K562 (cell line): ENCODE results near the gene COA5. TPM values are rescaled to one million over a fixed set of nuclear protein-coding genes. Genes with fewer than 3 reads are reported as not detected.

Source experiments
- ATAC-seq: fragments of 200-7000 bp; cut with Tn5 transposase; 3 replicates; pipeline ENCODE4 v1.9.1; 2020; ENCODE audit warnings: moderate library complexity
- BruUV-seq: library from RNA; stranded (reverse); fragments of 400-500 nt; replicated peaks from 2 replicates; lab custom pipeline; 2021; lab: Mats Ljungman, UMichigan
- CTCF ChIA-PET: fragments of 300-600 bp; formaldehyde crosslinking; extraction: SDS; loops from one replicate; lab custom pipeline; 2021; ENCODE audit warnings: low intra/inter-chr PET ratio; lab: Yijun Ruan, JAX
- POLR2A ChIA-PET: fragments of 300-600, 350-650 bp; sonication (Branson Sonifier 250); formaldehyde crosslinking; extraction: SDS; loops from one replicate; lab custom pipeline; 2021; ENCODE audit warnings: antibody characterized with exemption, inconsistent platforms; lab: Yijun Ruan, JAX
- DNase-seq, 4 experiments: peaks; one replicate each; pipeline versions ENCODE4 v3.0.0 to v3.0.0-alpha.2; 2011 to 2018; ENCODE audit warnings: low spot score in 3 of 4, mixed read lengths in 3 of 4; ENCODE audit errors: extremely low read depth in 1 of 4
- FAIRE-seq: peaks from 2 replicates; lab custom pipeline; 2011; peaks lifted over from hg19 to GRCh38; lab: Jason Lieb, UNC
- H2AFZ ChIP-seq: 2 replicates; pipeline ENCODE4 v1.6.0; 2011; ENCODE audit warnings: low read depth, low read length, control low read depth, inconsistent platforms
- H3K27ac ChIP-seq: fragments of 200-600 bp; 3 replicates; pipeline ENCODE4 v1.8.0; 2011; ENCODE audit warnings: low read depth, mild to moderate bottlenecking, control low read depth, inconsistent platforms, low read length, moderate library complexity, mixed read lengths; ENCODE audit errors: extremely low read depth
- H3K27me3 ChIP-seq, 2 experiments: fragments of 300-600 bp in 1 of 2; 2 replicates in 1 of 2; 3 replicates in 1 of 2; pipeline versions ENCODE4 v1.6.0 to v1.8.0; 2011; ENCODE audit warnings: inconsistent platforms in 2 of 2, low read length in 2 of 2, mild to moderate bottlenecking in 1 of 2, mixed read lengths in 1 of 2, moderate library complexity in 1 of 2; ENCODE audit not compliant: control insufficient read depth in 2 of 2, insufficient read depth in 2 of 2
- H3K36me3 ChIP-seq: fragments of 300-600 bp; 3 replicates; pipeline ENCODE4 v1.8.0; 2011; ENCODE audit warnings: mild to moderate bottlenecking, low read length, inconsistent platforms; ENCODE audit not compliant: control insufficient read depth, insufficient read depth
- H3K4me1 ChIP-seq, 2 experiments: fragments of 200-600 bp in 1 of 2; replicated peaks in 1 of 2; 2 replicates in 1 of 2; 3 replicates in 1 of 2; pipeline versions ENCODE4 v1.5.1 to v1.8.0; 2011; ENCODE audit warnings: inconsistent platforms in 2 of 2, low read length in 2 of 2, mild to moderate bottlenecking in 1 of 2, mixed read lengths in 1 of 2, moderate library complexity in 1 of 2; ENCODE audit not compliant: control insufficient read depth in 2 of 2, insufficient read depth in 2 of 2
- H3K4me2 ChIP-seq: 2 replicates; pipeline ENCODE4 v1.6.1; 2011; ENCODE audit warnings: low read length, control low read depth, inconsistent platforms, mixed read lengths; ENCODE audit not compliant: insufficient read depth
- H3K4me3 ChIP-seq: fragments of 200-600 bp; sonication (generic), shearing (Covaris generic); 2 replicates; pipeline ENCODE4 v1.5.1; 2016; ENCODE audit warnings: control low read depth, inconsistent platforms
- H3K79me2 ChIP-seq: fragments of 200-600 bp; 3 replicates; pipeline ENCODE4 v1.8.0; 2011; ENCODE audit warnings: low read length, inconsistent platforms; ENCODE audit not compliant: control insufficient read depth, insufficient read depth
- H3K9ac ChIP-seq, 2 experiments: 2 replicates each; pipeline versions ENCODE4 v1.6.0 to v1.6.1; 2011; ENCODE audit warnings: low read depth in 2 of 2, low read length in 2 of 2, control low read depth in 1 of 2, inconsistent platforms in 1 of 2, mild to moderate bottlenecking in 1 of 2, mixed read lengths in 1 of 2; ENCODE audit not compliant: insufficient read depth in 1 of 2
- H3K9me1 ChIP-seq: one replicate; pipeline ENCODE4 v1.6.0; 2011; ENCODE audit warnings: inconsistent platforms, mild to moderate bottlenecking, low read length, moderate library complexity; ENCODE audit not compliant: control insufficient read depth, insufficient read depth
- H3K9me3 ChIP-seq: replicated peaks from 2 replicates; pipeline ENCODE4 v1.5.1; 2011; ENCODE audit warnings: low read depth, low read length, inconsistent platforms; ENCODE audit not compliant: control insufficient read depth, insufficient read depth
- H4K20me1 ChIP-seq: replicated peaks from 2 replicates; pipeline ENCODE4 v1.6.1; 2011; ENCODE audit warnings: low read length, inconsistent platforms, mixed read lengths; ENCODE audit not compliant: control insufficient read depth, insufficient read depth
- HDAC3 ChIP-seq: fragments of 450-650 bp; IDR thresholded peaks from 2 replicates; pipeline ENCODE4 v1.6.1; 2018; ENCODE audit warnings: borderline replicate concordance, mild to moderate bottlenecking, moderate library complexity; ENCODE audit not compliant: partially characterized antibody
- MYNN ChIP-seq, 2 experiments: sonication (generic); formaldehyde crosslinking in 1 of 2; IDR thresholded peaks; 2 replicates each; pipeline versions ENCODE4 v1.5.0 to v1.6.1; 2016 to 2020; ENCODE audit warnings: antibody characterized with exemption in 1 of 2, missing genetic modification reagents in 1 of 2
- NONO ChIP-seq, 2 experiments: fragments of 200-400 bp in 1 of 2; fragments of 450-650 bp in 1 of 2; formaldehyde crosslinking in 1 of 2; IDR thresholded peaks; 2 replicates each; pipeline ENCODE4 v1.6.1; 2017; ENCODE audit warnings: low read depth in 2 of 2, mild to moderate bottlenecking in 2 of 2, moderate library complexity in 2 of 2, low read length in 1 of 2
- SMAD3 ChIP-seq: fragments of 450-650 bp; formaldehyde crosslinking; conservative IDR thresholded peaks from 2 replicates; pipeline ENCODE4 v1.4.0; 2020; ENCODE audit warnings: mild to moderate bottlenecking
- SREBF2 ChIP-seq: sonication (generic); formaldehyde crosslinking; IDR thresholded peaks from 2 replicates; pipeline ENCODE4 v1.4.0; 2020; ENCODE audit warnings: mild to moderate bottlenecking, missing genetic modification reagents
- TCFL5 ChIP-seq: fragments of 250-450 bp; sonication (Bioruptor Pico); conservative IDR thresholded peaks from 2 replicates; pipeline ENCODE4 v1.6.1; 2021; ENCODE audit warnings: mild to moderate bottlenecking, moderate library complexity, matching md5 sums
- ZNF121 ChIP-seq: sonication (generic); formaldehyde crosslinking; conservative IDR thresholded peaks from 2 replicates; pipeline ENCODE4 v1.8.0; 2022; ENCODE audit warnings: missing genetic modification reagents
- ZNF212 ChIP-seq: fragments of 450-650 bp; formaldehyde crosslinking; IDR thresholded peaks from 2 replicates; pipeline ENCODE4 v1.4.0; 2020; ENCODE audit warnings: mild to moderate bottlenecking
- ZNF384 ChIP-seq: IDR thresholded peaks from 2 replicates; pipeline ENCODE4 v1.6.1; 2012; ENCODE audit warnings: low read depth, low read length, improper control_type of control experiment
- ZNF696 ChIP-seq: fragments of 250-450 bp; sonication (Bioruptor Pico); conservative IDR thresholded peaks from 2 replicates; pipeline ENCODE4 v1.4.0; 2020; ENCODE audit warnings: mild to moderate bottlenecking, moderate library complexity
- WGBS: fragments of 100-300 bp; shearing (Covaris generic); methylation state at CpG from one replicate; pipeline ENCODE4 v1.1.6; 2016; ENCODE audit warnings: low coverage, mixed read lengths; ENCODE audit not compliant: insufficient coverage; ENCODE audit errors: missing lambda C conversion rate; 5-methylcytosine and 5-hydroxymethylcytosine counted together
- in situ Hi-C: fragments of 300-500 bp; cut with MboI; formaldehyde crosslinking; loops from 4 replicates; pipeline ENCODE4 v1.15.0; 2018; ENCODE audit warnings: inconsistent platforms, mixed read lengths
- intact Hi-C: fragments of 100-400 bp; cut with micrococcal nuclease; formaldehyde crosslinking; loops from 2 replicates; pipeline ENCODE4 v1.14.2; 2022
- polyA plus RNA-seq, 8 experiments: library from polyadenylated mRNA; depleted of rRNA in 4 of 8; stranded (reverse) in 5 of 8; unstranded in 3 of 8; fragments of >200 nt; fragmentation: Nextera tagmentation in 2 of 8; fragmentation: Illumina TruSeq in 1 of 8; extraction: Ambion mirVana in 2 of 8; extraction: Trizol in 1 of 8; gene quantifications; 2 replicates each; pipeline versions ENCODE4 v1.2.1 to v1.2.3, GENCODE V29; 2011 to 2014; ENCODE audit warnings: inconsistent platforms in 1 of 8, missing spikeins in 1 of 8
- total RNA-seq, 7 experiments: library from RNA; depleted of rRNA in 6 of 7; stranded (reverse); fragments of >200 nt in 6 of 7; fragmentation: Illumina TruSeq in 2 of 7; extraction: Trizol in 2 of 7; gene quantifications; 2 replicates each; pipeline versions ENCODE4 v1.2.1 to v1.2.3, GENCODE V29; 2011 to 2021; ENCODE audit warnings: low replicate concordance in 1 of 7
- TF ChIP-seq, protein P1 (sequence below): sonication (generic); formaldehyde crosslinking; IDR thresholded peaks from 2 replicates; pipeline ENCODE4 v1.4.0; 2020; ENCODE audit warnings: mild to moderate bottlenecking, missing genetic modification reagents
- TF ChIP-seq, protein P2 (sequence below): fragments of 200-800 bp; sonication (Bioruptor generic); IDR thresholded peaks from 2 replicates; pipeline ENCODE4 v1.6.1; 2017; ENCODE audit warnings: missing genetic modification characterization, missing compliant biosample characterization
- TF ChIP-seq, protein P3 (sequence below): sonication (generic); formaldehyde crosslinking; IDR thresholded peaks from 2 replicates; pipeline ENCODE4 v1.9.0; 2022; ENCODE audit warnings: mild to moderate bottlenecking, missing genetic modification reagents
- TF ChIP-seq, protein P4 (sequence below): sonication (generic); formaldehyde crosslinking; IDR thresholded peaks from 2 replicates; pipeline ENCODE4 v1.8.1; 2023; ENCODE audit warnings: mild to moderate bottlenecking, missing genetic modification reagents

COA5 gene
- total and polyA plus RNA-seq, 9 of the 15 experiments (the other 6 are each of a cell fraction or from before 2014, with no cell fraction given): 17.9 to 77.6 (median 33.4) TPM

DNA sequence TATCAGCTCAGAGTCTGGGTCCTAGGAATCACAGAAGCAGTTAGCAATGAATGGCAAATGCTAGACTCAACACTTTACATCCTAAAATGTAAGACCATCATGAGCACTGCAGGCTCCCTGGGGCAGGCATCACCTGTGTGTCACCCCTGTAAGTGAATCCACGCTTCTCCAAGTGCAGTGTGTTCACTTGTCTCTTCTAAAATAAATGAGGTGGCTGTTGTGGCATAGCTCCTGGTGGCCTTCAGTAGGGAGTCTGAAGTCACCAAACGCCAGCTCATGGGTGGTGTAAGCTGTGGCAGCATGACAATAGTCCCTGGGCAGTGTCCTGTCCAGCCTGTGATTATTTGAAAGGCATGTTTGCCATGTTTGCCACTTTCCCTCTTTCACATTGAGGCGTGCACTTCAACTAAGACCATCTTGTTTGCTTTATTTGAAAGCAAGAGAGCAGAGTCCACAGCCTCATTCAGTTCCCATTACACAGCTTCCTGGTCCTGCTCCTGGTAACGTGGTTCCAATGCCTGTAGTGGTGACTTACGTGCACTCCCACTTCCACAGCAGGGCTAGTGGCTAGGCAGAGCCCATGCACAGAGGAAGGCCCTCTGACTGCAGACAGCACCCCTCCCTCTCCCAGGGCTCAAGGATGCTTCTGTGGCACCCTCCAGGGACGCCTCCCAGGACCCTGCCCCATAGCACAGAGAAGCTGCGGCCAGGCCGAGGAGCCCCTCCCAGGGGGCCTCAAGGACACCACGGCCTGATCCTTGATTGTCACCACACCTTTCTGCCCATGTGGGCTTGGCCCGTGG is 24.3 kb downstream of the COA5 start:
- DNase-seq (no peak), FAIRE-seq (no peak), ATAC-seq (no peak)
- CTCF ChIA-PET: no interaction called here
- Histone ChIP-seq H3K4me2 (no peak overlapping the region), H3K4me1 (peaks cover 0 to 3% of the 10 kb centered on the region in 2 experiments; a peak in 1 of 5 replicates), H3K9me3 (no peaks in the 10 kb centered on the region), H3K27ac (no peak overlapping the region), H3K4me3 (no peak overlapping the region), H4K20me1 (no peaks in the 10 kb centered on the region), H3K9me1 (no peaks in the 10 kb centered on the region), H3K27me3 (no peaks in the 10 kb centered on the region), H3K79me2 (no peaks in the 10 kb centered on the region), H3K36me3 (peaks cover 9% of the 10 kb centered on the region; the same call in 2 of the 3 replicates), H2AFZ (no peak overlapping the region), H3K9ac (no peak overlapping the region; a peak in 1 of 4 replicates)
- no TSS peak for BruUV-seq
- POLR2A ChIA-PET: interaction anchor here (0.8 kb wide), 1 partner anchor 22 kb away, joined by 3 read pairs; no protein-coding TSS in a partner anchor
- in situ Hi-C loops (no loop called here), intact Hi-C loops (no loop called here)
- WGBS: 70% methylated on average over 9 of the region's 10 CpGs
- TF ChIP-seq, protein P1, sequence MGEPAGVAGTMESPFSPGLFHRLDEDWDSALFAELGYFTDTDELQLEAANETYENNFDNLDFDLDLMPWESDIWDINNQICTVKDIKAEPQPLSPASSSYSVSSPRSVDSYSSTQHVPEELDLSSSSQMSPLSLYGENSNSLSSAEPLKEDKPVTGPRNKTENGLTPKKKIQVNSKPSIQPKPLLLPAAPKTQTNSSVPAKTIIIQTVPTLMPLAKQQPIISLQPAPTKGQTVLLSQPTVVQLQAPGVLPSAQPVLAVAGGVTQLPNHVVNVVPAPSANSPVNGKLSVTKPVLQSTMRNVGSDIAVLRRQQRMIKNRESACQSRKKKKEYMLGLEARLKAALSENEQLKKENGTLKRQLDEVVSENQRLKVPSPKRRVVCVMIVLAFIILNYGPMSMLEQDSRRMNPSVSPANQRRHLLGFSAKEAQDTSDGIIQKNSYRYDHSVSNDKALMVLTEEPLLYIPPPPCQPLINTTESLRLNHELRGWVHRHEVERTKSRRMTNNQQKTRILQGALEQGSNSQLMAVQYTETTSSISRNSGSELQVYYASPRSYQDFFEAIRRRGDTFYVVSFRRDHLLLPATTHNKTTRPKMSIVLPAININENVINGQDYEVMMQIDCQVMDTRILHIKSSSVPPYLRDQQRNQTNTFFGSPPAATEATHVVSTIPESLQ (CRISPR knock-in tag): no peak
- TF ChIP-seq, protein P2, sequence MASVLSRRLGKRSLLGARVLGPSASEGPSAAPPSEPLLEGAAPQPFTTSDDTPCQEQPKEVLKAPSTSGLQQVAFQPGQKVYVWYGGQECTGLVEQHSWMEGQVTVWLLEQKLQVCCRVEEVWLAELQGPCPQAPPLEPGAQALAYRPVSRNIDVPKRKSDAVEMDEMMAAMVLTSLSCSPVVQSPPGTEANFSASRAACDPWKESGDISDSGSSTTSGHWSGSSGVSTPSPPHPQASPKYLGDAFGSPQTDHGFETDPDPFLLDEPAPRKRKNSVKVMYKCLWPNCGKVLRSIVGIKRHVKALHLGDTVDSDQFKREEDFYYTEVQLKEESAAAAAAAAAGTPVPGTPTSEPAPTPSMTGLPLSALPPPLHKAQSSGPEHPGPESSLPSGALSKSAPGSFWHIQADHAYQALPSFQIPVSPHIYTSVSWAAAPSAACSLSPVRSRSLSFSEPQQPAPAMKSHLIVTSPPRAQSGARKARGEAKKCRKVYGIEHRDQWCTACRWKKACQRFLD: no peak
- no peak for TF ChIP-seq ZNF121 (CRISPR knock-in tag)
- TF ChIP-seq ZNF384: no peak
- no peak for TF ChIP-seq TCFL5
- TF ChIP-seq, protein P3, sequence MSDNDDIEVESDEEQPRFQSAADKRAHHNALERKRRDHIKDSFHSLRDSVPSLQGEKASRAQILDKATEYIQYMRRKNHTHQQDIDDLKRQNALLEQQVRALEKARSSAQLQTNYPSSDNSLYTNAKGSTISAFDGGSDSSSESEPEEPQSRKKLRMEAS (CRISPR knock-in tag): no peak
- TF ChIP-seq, protein P4, sequence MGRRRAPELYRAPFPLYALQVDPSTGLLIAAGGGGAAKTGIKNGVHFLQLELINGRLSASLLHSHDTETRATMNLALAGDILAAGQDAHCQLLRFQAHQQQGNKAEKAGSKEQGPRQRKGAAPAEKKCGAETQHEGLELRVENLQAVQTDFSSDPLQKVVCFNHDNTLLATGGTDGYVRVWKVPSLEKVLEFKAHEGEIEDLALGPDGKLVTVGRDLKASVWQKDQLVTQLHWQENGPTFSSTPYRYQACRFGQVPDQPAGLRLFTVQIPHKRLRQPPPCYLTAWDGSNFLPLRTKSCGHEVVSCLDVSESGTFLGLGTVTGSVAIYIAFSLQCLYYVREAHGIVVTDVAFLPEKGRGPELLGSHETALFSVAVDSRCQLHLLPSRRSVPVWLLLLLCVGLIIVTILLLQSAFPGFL (CRISPR knock-in tag): no peak
- TF ChIP-seq NONO (IDR thresholded peaks at IDR 0.05; ENCODE audit: low read depth in 2 of 2, low read length in 1 of 2): no peak
- no peak for TF ChIP-seq ZNF696 (CRISPR knock-in tag)
- no peak for TF ChIP-seq SMAD3 (CRISPR knock-in tag)
- TF ChIP-seq SREBF2: no peak
- no peak for TF ChIP-seq HDAC3
- TF ChIP-seq MYNN (IDR thresholded peaks at IDR 0.05): no peak
- TF ChIP-seq MYNN (CRISPR knock-in tag; IDR thresholded peaks at IDR 0.05): no peak
- TF ChIP-seq ZNF212: no peak
